HFFc6 (cell line): ENCODE data around the gene OSTC. TPM values are rescaled to one million over a fixed set of nuclear protein-coding genes. Genes with fewer than 3 reads are reported as not detected.

Source experiments
- DNase-seq: peaks from one replicate; pipeline ENCODE4 v3.0.0-alpha.2; 2018
- H3K27ac Mint-ChIP-seq: 2 replicates; pipeline ENCODE4 v1.8.0; 2020; ENCODE audit warnings: mild to moderate bottlenecking, mixed read lengths
- H3K27me3 Mint-ChIP-seq: 2 replicates; pipeline ENCODE4 v1.8.0; 2021; ENCODE audit warnings: mild to moderate bottlenecking, moderate library complexity, mixed read lengths; ENCODE audit not compliant: insufficient read depth
- H3K36me3 Mint-ChIP-seq: 2 replicates; pipeline ENCODE4 v1.8.0; 2021; ENCODE audit warnings: low read depth, mixed read lengths
- H3K4me1 Mint-ChIP-seq: 2 replicates; pipeline ENCODE4 v1.8.0; 2020; ENCODE audit warnings: low read depth, mixed read lengths
- H3K4me3 Mint-ChIP-seq: 2 replicates; pipeline ENCODE4 v1.8.0; 2020; ENCODE audit warnings: mild to moderate bottlenecking, moderate library complexity, mixed read lengths
- H3K9me3 Mint-ChIP-seq: 2 replicates; pipeline ENCODE4 v1.8.0; 2020; ENCODE audit warnings: mild to moderate bottlenecking, mixed read lengths
- total RNA-seq, 6 experiments: library from RNA; stranded (reverse); fragmentation: NEBNext Ultra II Directional; extraction: Animal tissue kit (Norgen Biotek cat#: 25700); gene quantifications; 2 replicates in 1 of 6; 3 replicates in 5 of 6; pipeline ENCODE4 v1.2.3, GENCODE V29; 2021
- TF ChIP-seq, protein P1 (sequence below): fragments of 200-600 bp; sonication (generic); IDR thresholded peaks from 2 replicates; pipeline ENCODE4 v1.5.0; 2021; ENCODE audit warnings: antibody characterized with exemption, mild to moderate bottlenecking

The OSTC gene
- total RNA-seq, 6 experiments from 2014 or later = 178 to 259 (median 189) TPM

DNA sequence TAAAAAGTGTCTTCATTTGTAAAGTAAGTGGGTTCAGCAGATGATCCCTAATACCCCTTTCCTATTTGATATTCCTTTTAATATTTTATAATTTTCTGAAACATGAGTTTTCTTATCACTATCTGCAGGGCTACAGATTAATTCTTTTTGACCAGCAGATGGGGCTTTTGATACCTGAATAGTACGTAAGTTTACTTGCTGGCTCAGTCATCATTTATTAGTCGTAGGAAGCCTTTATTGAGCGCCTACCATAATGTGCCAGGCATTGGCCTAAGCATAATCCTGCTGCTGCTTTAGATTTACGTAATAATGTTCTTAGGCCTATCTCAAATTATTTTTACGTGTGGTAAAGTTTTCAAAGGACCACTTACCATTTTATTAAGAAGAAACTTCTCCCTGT is 33.1 kb downstream of the OSTC start:
- Mint-ChIP-seq H3K27me3 (peaks cover 2% of the 10 kb centered on the region), H3K4me3 (no peak overlapping the region), H3K27ac (no peak overlapping the region), H3K36me3 (no peaks in the 10 kb centered on the region), H3K4me1 (peaks cover 6% of the 10 kb centered on the region; the same call in 1 of the 2 replicates), H3K9me3 (no peaks in the 10 kb centered on the region)
- peak; percentile 31 for DNase-seq
- TF ChIP-seq, protein P1, sequence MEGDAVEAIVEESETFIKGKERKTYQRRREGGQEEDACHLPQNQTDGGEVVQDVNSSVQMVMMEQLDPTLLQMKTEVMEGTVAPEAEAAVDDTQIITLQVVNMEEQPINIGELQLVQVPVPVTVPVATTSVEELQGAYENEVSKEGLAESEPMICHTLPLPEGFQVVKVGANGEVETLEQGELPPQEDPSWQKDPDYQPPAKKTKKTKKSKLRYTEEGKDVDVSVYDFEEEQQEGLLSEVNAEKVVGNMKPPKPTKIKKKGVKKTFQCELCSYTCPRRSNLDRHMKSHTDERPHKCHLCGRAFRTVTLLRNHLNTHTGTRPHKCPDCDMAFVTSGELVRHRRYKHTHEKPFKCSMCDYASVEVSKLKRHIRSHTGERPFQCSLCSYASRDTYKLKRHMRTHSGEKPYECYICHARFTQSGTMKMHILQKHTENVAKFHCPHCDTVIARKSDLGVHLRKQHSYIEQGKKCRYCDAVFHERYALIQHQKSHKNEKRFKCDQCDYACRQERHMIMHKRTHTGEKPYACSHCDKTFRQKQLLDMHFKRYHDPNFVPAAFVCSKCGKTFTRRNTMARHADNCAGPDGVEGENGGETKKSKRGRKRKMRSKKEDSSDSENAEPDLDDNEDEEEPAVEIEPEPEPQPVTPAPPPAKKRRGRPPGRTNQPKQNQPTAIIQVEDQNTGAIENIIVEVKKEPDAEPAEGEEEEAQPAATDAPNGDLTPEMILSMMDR = peak; percentile 68

DNA sequence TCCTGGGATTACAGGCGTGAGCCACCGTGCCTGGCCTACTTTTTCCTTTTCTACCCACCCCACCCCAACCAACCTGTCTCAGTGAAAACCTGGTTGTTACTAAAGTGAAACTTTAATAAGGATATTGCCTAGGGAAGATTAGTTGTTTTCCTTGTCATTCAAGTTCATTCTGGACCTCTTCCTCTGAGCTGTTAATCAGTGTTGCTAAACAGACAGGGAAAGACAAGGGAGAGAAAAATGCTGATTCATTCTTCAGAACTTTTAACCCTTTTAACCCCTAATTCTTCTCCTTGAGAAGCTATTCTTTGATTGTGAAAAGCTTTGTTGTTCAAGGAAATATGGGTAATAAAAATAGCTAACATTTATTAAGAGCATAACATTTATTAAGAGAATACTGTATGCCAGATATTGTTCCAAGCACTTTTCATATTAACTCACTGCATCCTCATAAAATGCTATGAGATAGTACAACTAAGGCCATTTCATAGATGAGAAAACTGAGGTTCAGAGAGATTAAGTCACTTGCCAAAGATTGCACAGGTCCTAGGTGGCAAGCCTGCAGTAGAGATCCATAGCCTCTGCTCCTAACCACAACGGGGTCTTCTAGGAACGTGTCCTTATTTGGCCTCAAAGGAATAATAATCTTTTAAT is 34.8 kb downstream of the OSTC start:
- H3K27ac Mint-ChIP-seq = no peak overlapping the region
- H3K27me3 Mint-ChIP-seq = peaks cover 2% of the 10 kb centered on the region
- H3K9me3 Mint-ChIP-seq = no peaks in the 10 kb centered on the region
- no peak for DNase-seq
- no peak overlapping the region for H3K4me3 Mint-ChIP-seq
- TF ChIP-seq, protein P1 = no peak
- H3K4me1 Mint-ChIP-seq = peaks cover 6% of the 10 kb centered on the region; the same call in 1 of the 2 replicates
- H3K36me3 Mint-ChIP-seq = no peaks in the 10 kb centered on the region

DNA sequence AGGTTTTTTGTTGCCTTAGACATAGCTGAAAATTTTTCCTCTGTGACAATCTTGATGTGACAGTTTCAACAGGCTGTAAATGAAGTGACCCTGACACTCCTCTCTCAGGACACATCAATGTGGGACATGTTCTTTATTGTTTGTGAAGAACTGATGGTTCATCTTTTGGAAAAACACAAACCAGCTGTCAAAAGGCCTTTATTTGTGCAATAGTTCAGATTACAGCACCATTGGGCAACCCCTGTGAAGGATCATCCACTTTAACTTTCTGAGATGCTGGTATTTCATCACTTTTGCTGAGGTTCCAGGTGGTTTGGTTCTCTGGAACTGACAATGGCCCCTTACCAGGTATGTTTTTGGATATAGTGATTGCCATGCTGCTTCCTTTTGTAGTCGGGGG is 40.3 kb downstream of the OSTC start:
- Mint-ChIP-seq H3K4me1 (no peaks in the 10 kb centered on the region), H3K27me3 (peaks cover 2% of the 10 kb centered on the region), H3K4me3 (no peak overlapping the region), H3K36me3 (no peaks in the 10 kb centered on the region), H3K27ac (no peak overlapping the region), H3K9me3 (no peaks in the 10 kb centered on the region)
- TF ChIP-seq, protein P1 = no peak
- no peak for DNase-seq

DNA sequence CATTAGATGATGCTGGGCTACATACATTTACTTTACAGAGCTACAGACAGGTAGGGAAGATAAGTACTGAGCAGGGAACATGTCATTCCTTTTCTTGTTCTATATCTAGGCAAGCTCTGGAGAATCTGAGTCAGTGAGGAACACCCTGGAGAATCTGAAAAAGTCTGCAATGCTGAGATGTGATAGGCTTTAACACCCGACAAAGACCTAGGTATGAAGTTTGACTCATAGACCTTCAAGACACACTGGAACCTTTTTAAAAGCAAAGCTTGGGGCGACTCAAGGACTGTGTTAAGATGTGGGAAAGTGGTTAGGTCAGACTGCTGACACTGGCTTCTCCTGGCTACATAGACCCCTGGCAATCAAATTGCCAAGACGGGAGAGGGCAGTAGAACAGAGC is 42.8 kb downstream of the OSTC start:
- Mint-ChIP-seq H3K27ac (no peak overlapping the region), H3K9me3 (no peaks in the 10 kb centered on the region), H3K27me3 (no peaks in the 10 kb centered on the region), H3K4me1 (no peaks in the 10 kb centered on the region), H3K36me3 (no peaks in the 10 kb centered on the region), H3K4me3 (no peak overlapping the region)
- DNase-seq = no peak
- TF ChIP-seq, protein P1 = no peak

DNA sequence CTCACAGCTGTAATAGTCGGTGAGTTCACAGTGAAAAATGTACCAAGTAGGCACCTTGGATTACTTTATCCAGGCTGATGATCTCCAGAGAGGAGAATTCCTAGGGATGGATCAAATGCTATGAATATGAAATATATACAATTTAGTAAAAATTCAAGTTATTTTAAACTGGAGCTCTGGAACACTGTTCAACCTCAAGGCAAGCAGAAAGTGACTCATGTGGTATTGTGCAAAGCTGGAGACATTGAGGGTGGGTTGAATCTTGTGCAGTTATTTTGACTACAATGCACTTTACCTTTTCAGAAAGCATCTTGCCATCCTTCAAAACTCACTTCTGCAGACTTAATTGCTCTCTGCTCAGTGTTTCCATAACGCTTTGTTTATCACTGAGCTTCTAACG is 43.4 kb downstream of the OSTC start:
- TF ChIP-seq, protein P1 = no peak
- no peak for DNase-seq
- H3K27ac Mint-ChIP-seq = no peak overlapping the region

DNA sequence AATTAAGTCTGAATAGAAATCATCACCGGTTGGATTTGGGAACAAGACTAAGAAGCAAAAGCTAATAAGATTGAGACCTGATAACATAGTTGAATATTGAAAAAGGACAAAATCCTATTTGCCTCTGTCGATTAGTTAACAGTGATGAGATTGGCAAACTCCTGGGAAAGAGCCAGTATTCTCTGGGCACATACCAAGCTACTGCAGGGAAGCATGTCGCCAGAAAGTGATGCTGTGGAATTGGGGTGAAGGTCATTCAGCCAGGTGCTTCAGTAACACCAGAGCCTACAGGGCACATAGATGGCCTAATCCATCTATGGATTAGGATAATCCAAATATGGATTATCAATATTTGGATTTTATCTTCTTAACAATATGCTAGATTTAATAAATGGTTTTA is 44.0 kb downstream of the OSTC start:
- Mint-ChIP-seq H3K4me1 (no peaks in the 10 kb centered on the region), H3K9me3 (no peaks in the 10 kb centered on the region), H3K27me3 (no peaks in the 10 kb centered on the region), H3K36me3 (no peaks in the 10 kb centered on the region), H3K27ac (no peak overlapping the region), H3K4me3 (no peak overlapping the region)
- TF ChIP-seq, protein P1 = no peak
- DNase-seq = no peak

More for the DNA sequence above, 43.4 kb downstream of the OSTC start:
- no peak overlapping the region for H3K4me3 Mint-ChIP-seq
- no peaks in the 10 kb centered on the region for H3K36me3 Mint-ChIP-seq
- no peaks in the 10 kb centered on the region for H3K9me3 Mint-ChIP-seq
- no peaks in the 10 kb centered on the region for H3K27me3 Mint-ChIP-seq
- no peaks in the 10 kb centered on the region for H3K4me1 Mint-ChIP-seq
